Body of pancreas (tissue), 4 donors: ENCODE results near the gene ITGA1. TPM values are rescaled to one million over a fixed set of nuclear protein-coding genes. Genes with fewer than 3 reads are reported as not detected.

Experiments
- ATAC-seq: fragments of 150-250 bp; one replicate; pipeline ENCODE4 v1.9.1; 2016
- DNase-seq, 4 donors: peaks; one replicate each; pipeline ENCODE4 v3.0.0-alpha.2; 2019
- H3K27ac ChIP-seq, 4 donors: fragments of 200-600 bp; sonication (generic); 1 replicate in 3 of 4; 2 replicates in 1 of 4; pipeline versions ENCODE4 v1.5.1 to v1.6.1; 2016 to 2019; ENCODE audit warnings: mild to moderate bottlenecking in 1 of 4, mixed read lengths in 1 of 4, moderate library complexity in 1 of 4
- H3K27me3 ChIP-seq, 2 donors: fragments of 200-600 bp; sonication (generic); one replicate each; pipeline ENCODE4 v1.6.0; 2016; ENCODE audit warnings: mild to moderate bottlenecking in 1 of 2
- H3K36me3 ChIP-seq, 2 donors: fragments of 200-600 bp; sonication (generic); replicated peaks in 1 of 2; 2 replicates each; pipeline ENCODE4 v1.5.1; 2016; ENCODE audit warnings: low read depth in 2 of 2; ENCODE audit not compliant: insufficient read depth in 1 of 2
- H3K4me1 ChIP-seq: fragments of 200-600 bp; sonication (generic); one replicate; pipeline ENCODE4 v1.6.0; 2016
- H3K4me3 ChIP-seq, 2 donors: fragments of 200-600 bp; sonication (generic); 1 replicate in 1 of 2; 2 replicates in 1 of 2; pipeline ENCODE4 v1.5.1; 2016 to 2019
- H3K9me3 ChIP-seq, 3 donors: fragments of 200-600 bp; sonication (generic); 1 replicate in 2 of 3; 2 replicates in 1 of 3; pipeline ENCODE4 v1.5.1; 2016
- CTCF ChIP-seq, 7 experiments: fragments of 450-650 bp in 4 of 7; fragments of 200-600 bp in 3 of 7; sonication (generic) in 3 of 7; IDR thresholded peaks; one replicate each; pipeline ENCODE4 v1.5.1; 2016 to 2019; ENCODE audit warnings: antibody characterized with exemption in 7 of 7
- POLR2A ChIP-seq, 3 donors: fragments of 450-650 bp; IDR thresholded peaks; one replicate each; pipeline ENCODE4 v1.6.1; 2016; ENCODE audit warnings: antibody characterized with exemption in 3 of 3, mild to moderate bottlenecking in 2 of 3
- WGBS, 2 donors: methylation state at CpG; one replicate each; pipeline ENCODE4 v1.1.5; 2017; 5-methylcytosine and 5-hydroxymethylcytosine counted together
- intact Hi-C: fragments of 100-400 bp; cut with DNase I; formaldehyde crosslinking; loops from one replicate; pipeline ENCODE4 v1.15.1; 2023
- total RNA-seq, 2 donors: library from RNA; depleted of rRNA; stranded (reverse); fragments of >200 nt; gene quantifications; one replicate each; pipeline ENCODE4 v1.1.0, GENCODE V29; 2016

Gene ITGA1
- total RNA-seq, 2 donors from 2014 or later, result 6.9 to 11.2 TPM

DNA sequence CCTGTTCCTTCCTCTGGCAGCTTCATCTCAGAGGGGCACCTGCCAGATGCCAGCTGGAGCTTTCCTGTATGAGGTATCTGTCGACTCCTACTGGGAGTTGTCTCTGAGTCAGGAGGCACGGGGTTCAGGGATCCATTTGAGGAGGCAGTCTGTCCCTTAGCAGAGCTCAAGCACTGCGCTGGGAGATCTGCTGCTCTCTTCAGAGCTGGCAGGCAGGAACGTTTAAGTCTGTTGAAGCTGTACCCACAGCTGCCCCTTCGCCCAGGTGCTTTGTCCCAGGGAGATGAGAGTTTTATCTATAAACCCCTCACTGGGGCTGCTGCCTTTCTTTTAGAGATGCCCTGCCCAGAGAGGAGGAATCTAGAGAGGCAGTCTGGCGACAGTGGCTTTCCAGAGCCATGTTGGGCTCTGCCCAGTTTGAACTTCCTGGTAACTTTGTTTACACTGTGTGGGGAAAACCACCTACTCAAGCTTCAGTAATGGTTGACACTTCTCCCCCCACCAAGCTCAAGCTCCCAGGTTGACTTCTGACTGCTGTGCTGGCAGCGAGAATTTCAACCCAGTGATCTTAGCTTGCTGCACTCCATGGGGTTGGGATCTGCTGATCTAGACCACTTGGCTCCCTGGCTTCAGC is 189.7 kb downstream of the ITGA1 start:
- H3K4me1 ChIP-seq, result no peaks in the 10 kb centered on the region
- 69 to 93% methylated on average over 2 to 7 of the region's 7 CpGs for WGBS, 2 donors
- H3K27ac ChIP-seq, result no peak overlapping the region
- DNase-seq, result no peak
- H3K36me3 ChIP-seq, result no peaks in the 10 kb centered on the region
- H3K4me3 ChIP-seq, result no peak overlapping the region
- no peak for TF ChIP-seq POLR2A (IDR thresholded peaks at IDR 0.05)
- no peak for TF ChIP-seq CTCF (IDR thresholded peaks at IDR 0.05)
- no peaks in the 10 kb centered on the region for H3K27me3 ChIP-seq
- intact Hi-C loops, result no loop called here
- no peak for ATAC-seq
- peaks cover 0 to 4% (median 0%) of the 10 kb centered on the region in 3 donors for H3K9me3 ChIP-seq

DNA sequence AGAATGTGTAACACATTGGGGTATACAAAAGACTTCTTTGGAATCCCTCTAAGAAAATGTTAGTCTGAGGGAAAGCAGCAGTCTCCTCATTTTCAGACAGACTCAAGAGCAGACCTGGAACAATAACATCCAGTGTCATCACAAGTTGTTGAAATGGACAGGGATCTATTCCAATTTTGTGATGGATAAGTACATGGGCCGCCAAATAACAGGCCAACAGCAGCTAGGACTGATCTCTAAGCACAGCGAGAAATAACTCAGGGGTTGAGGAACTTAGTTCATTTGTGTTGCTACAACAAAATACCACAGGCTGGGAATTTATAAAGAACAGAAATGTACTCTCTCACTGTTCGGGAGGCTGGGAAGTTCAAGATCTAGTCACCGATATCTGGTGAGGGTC is 193.8 kb downstream of the ITGA1 start:
- intact Hi-C loops, result no loop called here

GRCh38 chr5:52983731-52984636 is 196.3 kb downstream of the ITGA1 start:
- Histone ChIP-seq H3K4me3 (no peak overlapping the region), H3K4me1 (peaks cover 5% of the 10 kb centered on the region), H3K27me3 (no peaks in the 10 kb centered on the region), H3K27ac (no peak overlapping the region), H3K9me3 (no peaks in the 10 kb centered on the region), H3K36me3 (no peaks in the 10 kb centered on the region)
- TF ChIP-seq CTCF (IDR thresholded peaks at IDR 0.05) (no peak), POLR2A (IDR thresholded peaks at IDR 0.05) (no peak)
- ATAC-seq, result no peak
- intact Hi-C loops, result no loop called here
- WGBS, 2 donors, result 34 to 43% methylated on average over 3 of the region's 3 CpGs
- DNase-seq, result no peak

More for the DNA sequence above, 193.8 kb downstream of the ITGA1 start:
- Histone ChIP-seq H3K27ac (no peak overlapping the region), H3K9me3 (peaks cover 0 to 2% (median 0%) of the 10 kb centered on the region in 3 donors), H3K4me1 (no peaks in the 10 kb centered on the region), H3K27me3 (no peaks in the 10 kb centered on the region), H3K4me3 (no peak overlapping the region), H3K36me3 (no peaks in the 10 kb centered on the region)
- DNase-seq (no peak), ATAC-seq (no peak)
- TF ChIP-seq POLR2A (IDR thresholded peaks at IDR 0.05), result no peak
- no peak for TF ChIP-seq CTCF (IDR thresholded peaks at IDR 0.05)
- WGBS, 2 donors, result 58 to 83% methylated on average over 4 of the region's 4 CpGs

GRCh38 chr5:52985306-52985705 is 197.6 kb downstream of the ITGA1 start:
- ATAC-seq, result no peak
- WGBS, 2 donors, result 87 to 93% methylated on average over 3 of the region's 3 CpGs
- Histone ChIP-seq H3K36me3 (no peaks in the 10 kb centered on the region), H3K4me1 (peaks cover 13% of the 10 kb centered on the region), H3K27me3 (no peaks in the 10 kb centered on the region), H3K27ac (no peak overlapping the region), H3K9me3 (no peaks in the 10 kb centered on the region), H3K4me3 (no peak overlapping the region)
- no peak for DNase-seq
- intact Hi-C loops, result no loop called here
- TF ChIP-seq POLR2A (IDR thresholded peaks at IDR 0.05) (no peak), CTCF (IDR thresholded peaks at IDR 0.05) (no peak)
